Right atrium auricular region (tissue), 2 donors: ENCODE data around the gene TMEM170B. TPM values are rescaled to one million over a fixed set of nuclear protein-coding genes. Genes with fewer than 3 reads are reported as not detected.
A peak's percentile ranks its signal among the peaks of the same experiment; 100 is the strongest.

Source experiments
- DNase-seq: peaks from one replicate; pipeline ENCODE4 v3.0.0-alpha.2; 2019; ENCODE audit warnings: low spot score
- H3K27ac ChIP-seq, 2 donors: fragments of 200-600 bp; sonication (generic); 1 replicate in 1 of 2; 2 replicates in 1 of 2; pipeline ENCODE4 v1.5.1; 2016 to 2019
- H3K27me3 ChIP-seq, 2 donors: fragments of 200-600 bp; sonication (generic); one replicate each; pipeline versions ENCODE4 v1.5.1 to v1.6.0; 2017 to 2019
- H3K36me3 ChIP-seq: fragments of 200-600 bp; sonication (generic); one replicate; pipeline ENCODE4 v1.5.1; 2016
- H3K4me1 ChIP-seq, 2 donors: fragments of 200-600 bp; sonication (generic); one replicate each; pipeline versions ENCODE4 v1.5.1 to v1.6.0; 2017 to 2019
- H3K4me3 ChIP-seq, 2 donors: fragments of 200-600 bp; sonication (generic); 1 replicate in 1 of 2; 2 replicates in 1 of 2; pipeline ENCODE4 v1.5.1; 2017 to 2019; ENCODE audit warnings: mild to moderate bottlenecking in 1 of 2, moderate library complexity in 1 of 2
- H3K9me3 ChIP-seq, 2 donors: fragments of 200-600 bp; sonication (generic); one replicate each; pipeline ENCODE4 v1.5.1; 2019
- total RNA-seq, 2 donors: library from RNA; depleted of rRNA; stranded (reverse); fragments of >200 nt; gene quantifications; one replicate each; pipeline ENCODE4 v1.1.0, GENCODE V29; 2016
- TF ChIP-seq, protein P1 (sequence below), 2 donors: fragments of 200-600 bp; sonication (generic); IDR thresholded peaks; one replicate each; pipeline ENCODE4 v1.5.1; 2019; ENCODE audit warnings: antibody characterized with exemption in 2 of 2

TMEM170B gene
- total RNA-seq, 2 donors from 2014 or later, result 3.6 to 3.8 TPM

DNA sequence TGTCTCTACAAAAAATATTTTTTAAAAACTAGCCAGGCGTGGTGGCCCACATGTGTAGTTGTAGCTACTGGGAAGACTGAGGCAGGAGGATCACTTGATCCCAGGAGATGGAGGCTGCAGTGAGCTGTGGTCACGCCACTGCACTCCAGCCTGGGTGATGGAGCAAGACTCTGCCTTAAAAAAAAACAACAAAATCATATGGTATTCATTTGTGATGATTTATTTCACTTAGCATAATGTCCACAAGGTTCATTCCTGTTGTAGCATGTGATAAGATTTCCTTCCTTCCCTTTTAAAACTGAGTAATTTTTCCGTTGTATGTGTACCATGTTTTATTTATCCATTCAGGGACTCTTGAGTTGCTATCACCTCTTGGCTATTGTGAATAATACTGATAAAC is 26.2 kb downstream of the TMEM170B start:
- H3K4me1 ChIP-seq, result no peaks in the 10 kb centered on the region
- DNase-seq, result no peak
- H3K4me3 ChIP-seq, result no peak overlapping the region
- no peaks in the 10 kb centered on the region for H3K9me3 ChIP-seq
- H3K27me3 ChIP-seq, result no peaks in the 10 kb centered on the region
- TF ChIP-seq, protein P1, sequence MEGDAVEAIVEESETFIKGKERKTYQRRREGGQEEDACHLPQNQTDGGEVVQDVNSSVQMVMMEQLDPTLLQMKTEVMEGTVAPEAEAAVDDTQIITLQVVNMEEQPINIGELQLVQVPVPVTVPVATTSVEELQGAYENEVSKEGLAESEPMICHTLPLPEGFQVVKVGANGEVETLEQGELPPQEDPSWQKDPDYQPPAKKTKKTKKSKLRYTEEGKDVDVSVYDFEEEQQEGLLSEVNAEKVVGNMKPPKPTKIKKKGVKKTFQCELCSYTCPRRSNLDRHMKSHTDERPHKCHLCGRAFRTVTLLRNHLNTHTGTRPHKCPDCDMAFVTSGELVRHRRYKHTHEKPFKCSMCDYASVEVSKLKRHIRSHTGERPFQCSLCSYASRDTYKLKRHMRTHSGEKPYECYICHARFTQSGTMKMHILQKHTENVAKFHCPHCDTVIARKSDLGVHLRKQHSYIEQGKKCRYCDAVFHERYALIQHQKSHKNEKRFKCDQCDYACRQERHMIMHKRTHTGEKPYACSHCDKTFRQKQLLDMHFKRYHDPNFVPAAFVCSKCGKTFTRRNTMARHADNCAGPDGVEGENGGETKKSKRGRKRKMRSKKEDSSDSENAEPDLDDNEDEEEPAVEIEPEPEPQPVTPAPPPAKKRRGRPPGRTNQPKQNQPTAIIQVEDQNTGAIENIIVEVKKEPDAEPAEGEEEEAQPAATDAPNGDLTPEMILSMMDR (IDR thresholded peaks at IDR 0.05), result no peak
- no peak overlapping the region for H3K27ac ChIP-seq
- peaks cover 10% of the 10 kb centered on the region for H3K36me3 ChIP-seq

DNA sequence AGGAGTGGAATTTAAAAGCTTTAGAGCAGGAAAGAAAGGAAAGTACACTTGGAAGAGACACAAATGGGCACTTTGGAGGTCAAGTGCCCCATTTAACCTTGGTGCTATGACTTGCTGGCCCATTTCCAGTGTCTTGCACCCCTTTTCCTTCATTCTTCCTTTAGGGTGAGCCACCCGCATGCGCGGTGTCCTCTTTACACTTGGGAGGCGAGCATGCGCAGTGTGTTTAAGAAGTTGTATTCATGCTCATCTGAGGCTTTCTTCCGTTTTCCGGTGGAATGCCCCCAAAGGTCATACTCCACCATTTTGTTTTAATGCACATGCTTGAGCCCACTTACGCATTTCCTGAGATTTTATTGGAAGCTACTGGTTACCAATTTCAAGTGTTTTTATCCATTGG is 29.1 kb downstream of the TMEM170B start:
- H3K4me3 ChIP-seq, result no peak overlapping the region
- H3K4me1 ChIP-seq, result no peaks in the 10 kb centered on the region
- no peaks in the 10 kb centered on the region for H3K27me3 ChIP-seq
- no peaks in the 10 kb centered on the region for H3K9me3 ChIP-seq
- no peak overlapping the region for H3K27ac ChIP-seq
- no peak for DNase-seq
- TF ChIP-seq, protein P1 (IDR thresholded peaks at IDR 0.05), result no peak
- peaks cover 10% of the 10 kb centered on the region for H3K36me3 ChIP-seq

GRCh38 chr6:11571073-11571472 is 33.5 kb downstream of the TMEM170B start:
- Histone ChIP-seq H3K27ac (no peak overlapping the region), H3K36me3 (peaks cover 10% of the 10 kb centered on the region), H3K4me1 (no peaks in the 10 kb centered on the region), H3K27me3 (no peaks in the 10 kb centered on the region), H3K4me3 (no peak overlapping the region), H3K9me3 (no peaks in the 10 kb centered on the region)
- TF ChIP-seq, protein P1 (IDR thresholded peaks at IDR 0.05), result no peak
- DNase-seq, result no peak

DNA sequence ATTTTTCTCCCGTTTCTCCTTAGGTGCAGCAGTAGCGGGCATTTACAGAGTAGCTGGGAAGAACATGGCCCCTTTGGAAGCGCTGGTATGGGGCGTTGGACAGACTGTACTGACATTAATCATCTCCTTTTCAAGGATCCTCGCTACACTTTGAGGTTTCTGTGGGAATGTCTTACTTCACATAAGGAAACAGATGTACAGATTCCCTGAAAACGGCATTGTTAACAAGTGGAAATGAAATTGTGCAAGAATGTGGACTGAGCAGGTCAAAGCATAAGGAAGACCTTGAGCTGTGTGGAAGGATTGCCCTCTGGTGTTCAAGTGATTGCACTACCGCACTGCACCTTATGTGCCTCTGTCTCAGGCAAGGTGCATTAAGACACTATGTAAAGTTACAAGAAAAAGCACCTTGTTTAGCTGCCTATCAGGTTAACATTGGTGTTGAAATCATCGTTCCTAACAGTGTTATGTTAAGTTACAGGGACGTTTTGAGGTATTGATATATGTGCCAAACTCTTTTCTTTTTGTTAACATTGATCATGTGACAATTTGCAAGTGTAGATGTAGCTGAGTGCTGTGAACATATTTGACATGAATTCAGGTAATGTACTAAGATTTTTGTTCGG is 38.0 kb downstream of the TMEM170B start:
- H3K4me1 ChIP-seq, result no peaks in the 10 kb centered on the region
- H3K9me3 ChIP-seq, result no peaks in the 10 kb centered on the region
- H3K4me3 ChIP-seq, result no peak overlapping the region
- TF ChIP-seq, protein P1 (IDR thresholded peaks at IDR 0.05), result peak; percentile 54 to 86
- H3K27me3 ChIP-seq, result no peaks in the 10 kb centered on the region
- H3K27ac ChIP-seq, result no peak overlapping the region
- DNase-seq, result peak; percentile 66
- H3K36me3 ChIP-seq, result no peaks in the 10 kb centered on the region

DNA sequence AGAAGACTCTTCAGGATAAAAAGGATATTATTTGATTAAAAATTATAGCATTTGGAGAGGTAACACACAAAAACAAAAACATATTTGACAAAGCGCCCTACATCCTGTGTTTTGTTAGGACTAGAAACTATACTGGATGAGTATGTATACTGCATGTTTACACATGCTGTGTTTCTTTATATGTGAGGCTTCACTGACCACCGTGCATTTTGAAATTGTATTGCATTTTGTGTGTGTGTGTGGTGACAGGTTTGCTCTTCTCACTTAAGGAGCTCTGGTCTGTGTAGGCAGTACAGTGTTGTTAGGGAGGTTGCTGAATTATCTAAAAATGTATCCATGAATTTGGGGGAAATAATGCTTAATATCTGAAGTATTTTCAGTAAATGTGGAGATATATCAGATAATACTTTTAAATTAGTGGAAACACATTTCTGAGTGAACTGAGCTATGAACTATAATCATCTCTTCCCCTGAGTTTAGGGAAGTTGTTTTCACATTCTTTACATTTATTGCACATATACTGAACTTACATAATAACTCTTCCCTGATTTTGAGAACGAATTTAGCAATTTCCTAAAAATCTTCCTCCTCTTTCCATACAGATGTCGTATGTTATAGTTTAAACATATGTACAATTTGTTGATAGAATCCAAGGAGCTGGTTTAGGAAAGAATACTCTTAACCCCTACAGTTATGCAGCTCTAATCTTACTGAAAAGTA is 43.3 kb downstream of the TMEM170B start:
- Histone ChIP-seq H3K9me3 (no peaks in the 10 kb centered on the region), H3K4me1 (no peaks in the 10 kb centered on the region), H3K4me3 (no peak overlapping the region), H3K27me3 (no peaks in the 10 kb centered on the region), H3K36me3 (no peaks in the 10 kb centered on the region), H3K27ac (no peak overlapping the region)
- TF ChIP-seq, protein P1 (IDR thresholded peaks at IDR 0.05), result no peak
- DNase-seq, result no peak
